PC-3 (cell line): ENCODE results near the gene FAM98B. TPM values are rescaled to one million over a fixed set of nuclear protein-coding genes. Genes with fewer than 3 reads are reported as not detected.

Experiments used
- ATAC-seq: fragments of 200-7000 bp; cut with Tn5 transposase; 2 replicates; pipeline ENCODE4 v1.9.1; 2020; ENCODE audit warnings: mild to moderate bottlenecking, moderate library complexity
- BruUV-seq: library from RNA; stranded (reverse); fragments of 400-500 nt; replicated peaks from 2 replicates; lab custom pipeline; 2021; lab: Mats Ljungman, UMichigan
- CTCF ChIA-PET: fragments of 300-600 bp; sonication (Branson Sonifier 250); formaldehyde crosslinking; loops from one replicate; lab custom pipeline; 2022; ENCODE audit warnings: antibody characterized with exemption; lab: Charles Lee
- POLR2A ChIA-PET: fragments of 300-600 bp; sonication (Branson Sonifier 250); formaldehyde crosslinking; loops from one replicate; lab custom pipeline; 2022; ENCODE audit warnings: antibody characterized with exemption; ENCODE audit not compliant: unreplicated experiment; lab: Charles Lee
- DNase-seq: peaks from one replicate; pipeline ENCODE4 v3.0.0-alpha.2; 2015
- H2AFZ ChIP-seq: fragments of 300-600 bp; sonication (generic); 2 replicates; pipeline ENCODE4 v1.6.0; 2016; ENCODE audit warnings: antibody characterized with exemption, low read length
- H3F3A ChIP-seq: fragments of 300-600 bp; sonication (generic); one replicate; pipeline ENCODE4 v1.6.0; 2017; ENCODE audit warnings: antibody characterized with exemption, low read length, control low read depth, mild to moderate bottlenecking; ENCODE audit not compliant: unreplicated experiment
- H3K27ac ChIP-seq: fragments of 300-600 bp; sonication (generic); 2 replicates; pipeline ENCODE4 v1.5.1; 2016; ENCODE audit warnings: mild to moderate bottlenecking, low read length
- H3K27me3 ChIP-seq: fragments of 300-600 bp; sonication (generic); 2 replicates; pipeline ENCODE4 v1.6.1; 2016; ENCODE audit warnings: low read length, mixed read lengths
- H3K36me3 ChIP-seq: fragments of 300-600 bp; sonication (generic); 2 replicates; pipeline ENCODE4 v1.6.1; 2016; ENCODE audit warnings: low read depth, mixed run types, low read length, mixed read lengths
- H3K4me1 ChIP-seq: fragments of 300-600 bp; sonication (generic); 2 replicates; pipeline ENCODE4 v1.5.1; 2016; ENCODE audit warnings: low read length; ENCODE audit not compliant: insufficient read depth
- H3K4me2 ChIP-seq: fragments of 300-600 bp; sonication (generic); 2 replicates; pipeline ENCODE4 v1.6.0; 2016; ENCODE audit warnings: low read length
- H3K4me3 ChIP-seq: fragments of 300-600 bp; sonication (generic); 2 replicates; pipeline ENCODE4 v1.5.1; 2016; ENCODE audit warnings: mild to moderate bottlenecking, low read length, mixed read lengths
- H3K79me2 ChIP-seq: fragments of 300-600 bp; sonication (generic); 2 replicates; pipeline ENCODE4 v1.6.1; 2017; ENCODE audit warnings: low read length, mixed read lengths
- H3K9ac ChIP-seq: fragments of 300-600 bp; sonication (generic); 2 replicates; pipeline ENCODE4 v1.6.0; 2016; ENCODE audit warnings: mild to moderate bottlenecking, low read length
- H3K9me2 ChIP-seq: fragments of 300-600 bp; sonication (generic); replicated peaks from 2 replicates; pipeline ENCODE4 v1.6.1; 2016; ENCODE audit warnings: mixed run types, low read length, mixed read lengths
- H3K9me3 ChIP-seq: fragments of 300-600 bp; sonication (generic); 2 replicates; pipeline ENCODE4 v1.6.1; 2016; ENCODE audit warnings: low read length, mixed read lengths
- H4K20me1 ChIP-seq: fragments of 300-600 bp; sonication (generic); 2 replicates; pipeline ENCODE4 v1.6.1; 2016; ENCODE audit warnings: low read length, mixed read lengths
- CTCF ChIP-seq: fragments of 300-600 bp; sonication (generic); conservative IDR thresholded peaks from 2 replicates; pipeline ENCODE4 v1.5.1; 2017; ENCODE audit warnings: antibody characterized with exemption, low read depth, mild to moderate bottlenecking, low read length
- EZH2 ChIP-seq: fragments of 300-600 bp; sonication (generic); IDR thresholded peaks from one replicate; pipeline ENCODE4 v1.6.1; 2017; ENCODE audit warnings: antibody characterized with exemption, mild to moderate bottlenecking, low read length; ENCODE audit not compliant: unreplicated experiment
- EZH2phosphoT487 ChIP-seq: fragments of 300-600 bp; sonication (generic); IDR thresholded peaks from 2 replicates; pipeline ENCODE4 v1.6.1; 2018; ENCODE audit warnings: mild to moderate bottlenecking, antibody characterized with exemption, low read length, borderline replicate concordance
- intact Hi-C: fragments of 100-400 bp; cut with micrococcal nuclease; formaldehyde crosslinking; loops from 2 replicates; pipeline ENCODE4 v1.9.0; 2023
- total RNA-seq: library from RNA; depleted of rRNA; stranded (reverse); fragments of >200 nt; gene quantifications from 2 replicates; pipeline ENCODE4 v1.2.3, GENCODE V29; 2014

FAM98B gene
- total RNA-seq, 1 experiment from 2014 or later, result 7.8 TPM

- CTCF ChIA-PET, result no interaction called here
- H3K27ac ChIP-seq, result no peak overlapping the region
- 0 out of 2 replicates have a peak, but pooled peaks cover 4% of the 10 kb centered on the region for H3K27me3 ChIP-seq
- H3F3A ChIP-seq, result no peaks in the 10 kb centered on the region
- POLR2A ChIA-PET, result no interaction called here
- H4K20me1 ChIP-seq, result no peaks in the 10 kb centered on the region
- no peaks in the 10 kb centered on the region for H3K4me1 ChIP-seq
- no peaks in the 10 kb centered on the region for H3K79me2 ChIP-seq
- intact Hi-C loops, result no loop called here
- TF ChIP-seq EZH2phosphoT487 (no peak), EZH2 (no peak), CTCF (no peak)
- no peak overlapping the region for H2AFZ ChIP-seq
- ATAC-seq, result no peak
- H3K4me2 ChIP-seq, result no peak overlapping the region
- no TSS peak for BruUV-seq
- H3K9ac ChIP-seq, result no peak overlapping the region
- no peak for DNase-seq
- no peak overlapping the region for H3K4me3 ChIP-seq
- no peaks in the 10 kb centered on the region for H3K36me3 ChIP-seq
- H3K9me2 ChIP-seq, result no peaks in the 10 kb centered on the region
- no peaks in the 10 kb centered on the region for H3K9me3 ChIP-seq
Measured at GRCh38 chr15:38425269-38425668, 28.7 kb upstream of the FAM98B start.

GRCh38 chr15:38427380-38427779 is 26.5 kb upstream of the FAM98B start:
- DNase-seq, result no peak
- ChIA-PET POLR2A (interaction anchor here (0.7 kb wide), 1 partner anchor 12 kb away, joined by 4 read pairs; no protein-coding TSS in a partner anchor), CTCF (no interaction called here)
- TF ChIP-seq CTCF (no peak), EZH2phosphoT487 (no peak)
- Histone ChIP-seq H3F3A (no peaks in the 10 kb centered on the region), H3K79me2 (no peaks in the 10 kb centered on the region), H3K4me1 (no peaks in the 10 kb centered on the region), H3K9ac (no peak overlapping the region), H4K20me1 (no peaks in the 10 kb centered on the region), H3K27me3 (0 out of 2 replicates have a peak, but pooled peaks cover 4% of the 10 kb centered on the region), H2AFZ (no peak overlapping the region), H3K9me3 (no peaks in the 10 kb centered on the region), H3K4me2 (no peak overlapping the region), H3K9me2 (no peaks in the 10 kb centered on the region), H3K27ac (no peak overlapping the region), H3K4me3 (no peak overlapping the region), H3K36me3 (no peaks in the 10 kb centered on the region)
- intact Hi-C loops, result no loop called here
- ATAC-seq, result peak; percentile 54
- BruUV-seq, result no TSS peak

GRCh38 chr15:38430106-38430760 is 23.7 kb upstream of the FAM98B start:
- CTCF ChIA-PET, result no interaction called here
- Histone ChIP-seq H2AFZ (no peak overlapping the region), H3F3A (no peaks in the 10 kb centered on the region), H3K4me2 (no peak overlapping the region), H3K79me2 (no peaks in the 10 kb centered on the region), H3K9ac (no peak overlapping the region), H3K9me2 (no peaks in the 10 kb centered on the region), H3K36me3 (no peaks in the 10 kb centered on the region), H3K27ac (no peak overlapping the region), H3K9me3 (no peaks in the 10 kb centered on the region), H3K4me3 (no peak overlapping the region), H3K4me1 (no peaks in the 10 kb centered on the region), H4K20me1 (no peaks in the 10 kb centered on the region), H3K27me3 (peaks cover 3% of the 10 kb centered on the region; the same call in 1 of the 2 replicates)
- intact Hi-C loops, result no loop called here
- BruUV-seq, result no TSS peak
- POLR2A ChIA-PET, result no interaction called here
- DNase-seq (no peak), ATAC-seq (no peak)
- no peak for TF ChIP-seq CTCF
- no peak for TF ChIP-seq EZH2phosphoT487
- no peak for TF ChIP-seq EZH2
